Activated B cell treated with CpG ODN at 0.5 μM for 24 hours (primary cell): ENCODE data around the gene EVC. TPM values are rescaled to one million over a fixed set of nuclear protein-coding genes. Genes with fewer than 3 reads are reported as not detected.

ENCODE experiments used
- ATAC-seq: fragments of 200-7000 bp; cut with Tn5 transposase; one replicate; pipeline ENCODE4 v1.10.0; 2021; ENCODE audit warnings: low read depth, mild to moderate bottlenecking, moderate library complexity
- CTCF ChIA-PET: fragments of 350-600 bp; sonication (Branson Sonifier 250); formaldehyde crosslinking; loops from one replicate; lab custom pipeline; 2021; ENCODE audit warnings: antibody characterized with exemption; lab: Charles Lee
- POLR2A ChIA-PET: fragments of 350-600 bp; sonication (Branson Sonifier 250); formaldehyde crosslinking; loops from one replicate; lab custom pipeline; 2021; ENCODE audit warnings: antibody characterized with exemption; lab: Charles Lee
- DNase-seq: peaks from one replicate; pipeline ENCODE4 v3.0.0; 2022
- H3K27ac Mint-ChIP-seq: one replicate; pipeline ENCODE4 v1.8.0; 2020; ENCODE audit warnings: mixed read lengths
- H3K27me3 Mint-ChIP-seq: one replicate; pipeline ENCODE4 v1.8.0; 2021; ENCODE audit warnings: mixed read lengths
- H3K36me3 Mint-ChIP-seq: one replicate; pipeline ENCODE4 v1.8.0; 2021; ENCODE audit warnings: low read depth, mixed read lengths
- H3K4me1 Mint-ChIP-seq: one replicate; pipeline ENCODE4 v1.8.0; 2021; ENCODE audit warnings: mixed read lengths
- H3K4me3 Mint-ChIP-seq: one replicate; pipeline ENCODE4 v1.8.0; 2020; ENCODE audit warnings: mild to moderate bottlenecking, mixed read lengths
- H3K9me3 Mint-ChIP-seq: one replicate; pipeline ENCODE4 v1.8.0; 2020; ENCODE audit warnings: mixed read lengths
- intact Hi-C: fragments of 100-400 bp; cut with micrococcal nuclease; formaldehyde crosslinking; loops from one replicate; pipeline ENCODE4 v1.15.1; 2024
- total RNA-seq: library from RNA; stranded (reverse); gene quantifications from 2 replicates; pipeline ENCODE4 v1.2.3, GENCODE V29; 2022
- TF ChIP-seq, protein P1 (sequence below): fragments of 200-600 bp; IDR thresholded peaks from one replicate; pipeline ENCODE4 v1.8.0; 2022; ENCODE audit warnings: antibody characterized with exemption, mild to moderate bottlenecking

EVC gene
- total RNA-seq, 1 donor from 2014 or later, result 0.16 TPM

DNA sequence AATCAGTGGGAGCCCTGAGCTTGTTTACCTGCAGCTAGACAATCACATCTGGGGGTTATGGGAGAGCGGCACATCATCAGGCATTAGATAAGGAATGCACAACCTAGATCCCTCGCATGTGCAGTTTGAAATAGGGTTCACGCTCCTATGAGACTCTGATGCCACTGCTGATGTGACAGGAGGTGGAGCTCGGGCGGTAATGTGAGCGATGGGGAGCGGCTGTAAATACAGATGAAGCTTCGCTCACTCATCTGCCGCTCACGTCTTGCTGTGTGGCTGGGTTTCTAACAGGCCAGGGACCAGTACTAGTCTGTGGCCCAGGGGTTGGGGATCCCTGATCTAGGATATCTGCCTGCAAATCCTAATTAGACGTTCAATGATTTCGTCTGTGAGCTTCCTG lies 91.6 kb downstream of the EVC start:
- Mint-ChIP-seq H3K27ac (no peak overlapping the region), H3K36me3 (no peaks in the 10 kb centered on the region), H3K27me3 (no peaks in the 10 kb centered on the region), H3K4me3 (no peak overlapping the region), H3K4me1 (no peaks in the 10 kb centered on the region), H3K9me3 (no peaks in the 10 kb centered on the region)
- intact Hi-C loops, result no loop called here
- CTCF ChIA-PET, result no interaction called here
- POLR2A ChIA-PET, result no interaction called here
- TF ChIP-seq, protein P1, sequence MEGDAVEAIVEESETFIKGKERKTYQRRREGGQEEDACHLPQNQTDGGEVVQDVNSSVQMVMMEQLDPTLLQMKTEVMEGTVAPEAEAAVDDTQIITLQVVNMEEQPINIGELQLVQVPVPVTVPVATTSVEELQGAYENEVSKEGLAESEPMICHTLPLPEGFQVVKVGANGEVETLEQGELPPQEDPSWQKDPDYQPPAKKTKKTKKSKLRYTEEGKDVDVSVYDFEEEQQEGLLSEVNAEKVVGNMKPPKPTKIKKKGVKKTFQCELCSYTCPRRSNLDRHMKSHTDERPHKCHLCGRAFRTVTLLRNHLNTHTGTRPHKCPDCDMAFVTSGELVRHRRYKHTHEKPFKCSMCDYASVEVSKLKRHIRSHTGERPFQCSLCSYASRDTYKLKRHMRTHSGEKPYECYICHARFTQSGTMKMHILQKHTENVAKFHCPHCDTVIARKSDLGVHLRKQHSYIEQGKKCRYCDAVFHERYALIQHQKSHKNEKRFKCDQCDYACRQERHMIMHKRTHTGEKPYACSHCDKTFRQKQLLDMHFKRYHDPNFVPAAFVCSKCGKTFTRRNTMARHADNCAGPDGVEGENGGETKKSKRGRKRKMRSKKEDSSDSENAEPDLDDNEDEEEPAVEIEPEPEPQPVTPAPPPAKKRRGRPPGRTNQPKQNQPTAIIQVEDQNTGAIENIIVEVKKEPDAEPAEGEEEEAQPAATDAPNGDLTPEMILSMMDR, result no peak
- DNase-seq, result no peak
- no peak for ATAC-seq

DNA sequence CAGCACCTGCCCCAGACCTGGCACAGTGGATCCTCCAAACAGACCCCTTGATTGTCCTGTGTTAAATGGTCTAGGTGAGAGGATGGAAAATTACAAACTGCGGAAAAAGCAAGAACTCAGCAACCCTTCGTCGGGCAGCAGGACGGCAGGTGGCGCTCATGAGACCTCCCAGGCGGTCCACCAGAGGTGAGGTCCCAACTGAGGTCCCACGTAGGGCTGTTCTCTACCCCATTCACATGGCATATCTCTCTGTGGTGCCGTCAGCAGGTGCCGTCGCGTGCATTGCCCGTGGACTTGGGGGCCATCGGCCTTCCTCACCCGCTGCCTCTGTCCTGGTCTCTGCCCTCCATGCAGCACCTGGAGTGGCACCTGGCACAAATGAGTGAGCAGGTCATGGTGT lies 93.7 kb downstream of the EVC start:
- CTCF ChIA-PET, result interaction anchor here (1.4 kb wide), 1 partner anchor 8 kb away, joined by 3 read pairs; no protein-coding TSS in a partner anchor

DNA sequence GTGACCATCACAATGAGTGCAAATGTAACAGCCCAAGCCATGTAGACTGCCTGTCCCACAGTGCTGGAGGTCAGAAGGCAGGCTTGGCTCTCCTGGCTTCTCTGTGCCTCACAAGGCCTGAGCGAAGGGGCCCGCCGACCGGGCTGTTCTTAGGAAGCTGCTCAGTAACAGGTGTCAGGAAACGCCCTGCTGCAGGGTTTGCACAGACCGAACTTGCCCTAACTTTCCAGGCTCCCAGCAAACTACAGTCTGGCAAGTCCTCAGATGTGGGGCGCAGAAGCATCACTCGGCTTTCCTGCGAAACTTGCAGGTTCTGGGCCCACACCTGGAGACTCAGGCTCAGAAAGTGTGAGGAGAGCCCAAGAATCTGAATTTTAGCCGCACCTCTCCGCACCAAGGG lies 94.3 kb downstream of the EVC start:
- Mint-ChIP-seq H3K9me3 (no peaks in the 10 kb centered on the region), H3K4me3 (no peak overlapping the region), H3K27ac (no peak overlapping the region), H3K27me3 (no peaks in the 10 kb centered on the region), H3K36me3 (no peaks in the 10 kb centered on the region), H3K4me1 (no peaks in the 10 kb centered on the region)
- POLR2A ChIA-PET, result no interaction called here
- DNase-seq (no peak), ATAC-seq (no peak)
- intact Hi-C loops, result no loop called here
- TF ChIP-seq, protein P1, result no peak
- CTCF ChIA-PET, result no interaction called here

More for the DNA sequence above, 93.7 kb downstream of the EVC start:
- no peak for DNase-seq
- H3K9me3 Mint-ChIP-seq, result no peaks in the 10 kb centered on the region
- no peaks in the 10 kb centered on the region for H3K27me3 Mint-ChIP-seq
- intact Hi-C loops, result no loop called here
- H3K4me3 Mint-ChIP-seq, result no peak overlapping the region
- POLR2A ChIA-PET, result no interaction called here
- ATAC-seq, result no peak
- no peaks in the 10 kb centered on the region for H3K4me1 Mint-ChIP-seq
- no peaks in the 10 kb centered on the region for H3K36me3 Mint-ChIP-seq
- TF ChIP-seq, protein P1, result no peak
- H3K27ac Mint-ChIP-seq, result no peak overlapping the region

DNA sequence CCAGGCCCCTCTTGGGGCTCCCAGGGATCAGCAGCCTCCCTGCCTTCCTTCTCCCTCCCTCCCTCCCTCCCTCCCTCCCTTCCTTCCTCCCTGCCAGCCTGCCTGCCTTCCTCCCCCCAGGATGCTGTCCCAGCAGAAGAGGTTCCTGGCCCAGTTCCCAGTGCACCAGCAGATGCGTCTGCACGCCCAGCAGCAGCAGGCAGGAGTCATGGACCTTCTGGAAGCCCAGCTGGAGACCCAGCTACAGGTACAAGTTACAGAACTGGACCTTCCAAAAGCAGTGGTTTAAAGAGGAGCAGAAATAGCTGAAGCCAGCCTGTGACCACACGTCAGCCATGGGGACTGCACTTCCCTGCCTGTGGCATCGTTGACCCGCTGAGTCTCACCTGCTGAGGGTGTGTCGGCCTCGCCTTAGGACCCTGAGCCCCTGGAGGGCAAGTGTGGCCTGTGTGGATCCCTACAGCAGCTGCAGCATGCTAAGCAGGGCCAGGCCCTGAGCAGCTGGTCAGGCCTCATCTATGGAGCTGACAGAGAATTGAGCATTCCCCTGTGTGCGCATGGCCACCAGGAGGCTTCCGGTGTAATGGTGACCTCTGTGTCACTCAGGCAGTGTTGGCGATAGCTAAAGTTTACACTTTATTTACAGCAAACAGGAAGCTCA lies 97.2 kb downstream of the EVC start:
- no peak overlapping the region for H3K27ac Mint-ChIP-seq
- CTCF ChIA-PET, result no interaction called here
- no peaks in the 10 kb centered on the region for H3K9me3 Mint-ChIP-seq
- H3K36me3 Mint-ChIP-seq, result no peaks in the 10 kb centered on the region
- no peak overlapping the region for H3K4me3 Mint-ChIP-seq
- H3K27me3 Mint-ChIP-seq, result no peaks in the 10 kb centered on the region
- H3K4me1 Mint-ChIP-seq, result no peaks in the 10 kb centered on the region
- TF ChIP-seq, protein P1, result no peak
- no peak for DNase-seq
- intact Hi-C loops, result no loop called here
- POLR2A ChIA-PET, result no interaction called here
- ATAC-seq, result no peak

DNA sequence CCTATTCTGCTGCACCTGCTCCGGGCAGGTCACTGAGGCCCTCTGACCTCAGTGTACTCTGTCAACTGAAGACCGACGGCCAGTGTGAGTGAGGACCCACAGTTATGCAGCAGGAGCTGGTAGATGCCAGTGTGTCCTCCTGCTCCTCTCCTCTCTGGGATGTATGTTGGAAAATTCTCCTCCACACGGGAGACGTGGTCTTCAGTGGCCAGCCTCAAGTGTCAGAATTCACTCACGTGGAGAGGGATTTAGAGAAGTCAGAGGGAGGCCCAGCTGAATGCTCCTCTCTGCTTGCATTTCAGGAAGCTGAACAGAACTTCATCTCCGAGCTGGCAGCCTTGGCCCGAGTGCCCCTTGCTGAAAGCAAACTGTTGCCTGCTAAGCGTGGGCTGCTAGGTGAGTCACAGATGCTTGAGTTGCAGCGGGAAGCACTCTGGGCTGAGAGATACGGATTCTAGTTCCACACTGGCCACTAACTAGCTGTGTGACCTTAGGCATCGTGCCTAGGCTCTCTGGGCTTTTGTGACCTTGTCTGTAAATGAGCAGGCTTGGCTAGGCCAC lies 98.3 kb downstream of the EVC start:
- no peak overlapping the region for H3K27ac Mint-ChIP-seq
- no peaks in the 10 kb centered on the region for H3K36me3 Mint-ChIP-seq
- ATAC-seq (no peak), DNase-seq (no peak)
- H3K4me1 Mint-ChIP-seq, result no peaks in the 10 kb centered on the region
- no peak overlapping the region for H3K4me3 Mint-ChIP-seq
- intact Hi-C loops, result no loop called here
- TF ChIP-seq, protein P1, result no peak
- POLR2A ChIA-PET, result no interaction called here
- H3K9me3 Mint-ChIP-seq, result no peaks in the 10 kb centered on the region
- CTCF ChIA-PET, result no interaction called here
- no peaks in the 10 kb centered on the region for H3K27me3 Mint-ChIP-seq
